GM23338 (cell line): Measurements from ENCODE around the gene COL8A2.

Experiments used
- EZH2 ChIP-seq: fragments of 200-600 bp; sonication (generic); IDR thresholded peaks from one replicate; pipeline ENCODE4 v1.8.0; 2017; ENCODE audit warnings: antibody characterized with exemption, mild to moderate bottlenecking, low read depth; ENCODE audit not compliant: unreplicated experiment
- JUNB ChIP-seq: IDR thresholded peaks from one replicate; pipeline ENCODE4 v1.6.1; 2016; ENCODE audit warnings: antibody characterized with exemption; ENCODE audit not compliant: unreplicated experiment
- POLR2AphosphoS5 ChIP-seq: IDR thresholded peaks from 2 replicates; pipeline ENCODE4 v1.6.1; 2016; ENCODE audit warnings: antibody characterized with exemption, low read depth
- TF ChIP-seq, protein P1 (sequence below), 2 experiments: fragments of 200-600 bp in 1 of 2; sonication (generic) in 1 of 2; conservative IDR thresholded peaks; 2 replicates each; pipeline versions ENCODE4 v1.5.1 to v1.6.1; 2016 to 2017; ENCODE audit warnings: antibody characterized with exemption in 2 of 2, low read depth in 2 of 2, mild to moderate bottlenecking in 2 of 2, moderate library complexity in 1 of 2

- TF ChIP-seq POLR2AphosphoS5 (no peak), EZH2 (no peak), JUNB (no peak)
- TF ChIP-seq, protein P1, sequence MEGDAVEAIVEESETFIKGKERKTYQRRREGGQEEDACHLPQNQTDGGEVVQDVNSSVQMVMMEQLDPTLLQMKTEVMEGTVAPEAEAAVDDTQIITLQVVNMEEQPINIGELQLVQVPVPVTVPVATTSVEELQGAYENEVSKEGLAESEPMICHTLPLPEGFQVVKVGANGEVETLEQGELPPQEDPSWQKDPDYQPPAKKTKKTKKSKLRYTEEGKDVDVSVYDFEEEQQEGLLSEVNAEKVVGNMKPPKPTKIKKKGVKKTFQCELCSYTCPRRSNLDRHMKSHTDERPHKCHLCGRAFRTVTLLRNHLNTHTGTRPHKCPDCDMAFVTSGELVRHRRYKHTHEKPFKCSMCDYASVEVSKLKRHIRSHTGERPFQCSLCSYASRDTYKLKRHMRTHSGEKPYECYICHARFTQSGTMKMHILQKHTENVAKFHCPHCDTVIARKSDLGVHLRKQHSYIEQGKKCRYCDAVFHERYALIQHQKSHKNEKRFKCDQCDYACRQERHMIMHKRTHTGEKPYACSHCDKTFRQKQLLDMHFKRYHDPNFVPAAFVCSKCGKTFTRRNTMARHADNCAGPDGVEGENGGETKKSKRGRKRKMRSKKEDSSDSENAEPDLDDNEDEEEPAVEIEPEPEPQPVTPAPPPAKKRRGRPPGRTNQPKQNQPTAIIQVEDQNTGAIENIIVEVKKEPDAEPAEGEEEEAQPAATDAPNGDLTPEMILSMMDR (conservative IDR thresholded peaks at IDR 0.05; ENCODE audit: low read depth in 2 of 2), result no peak
Observed at GRCh38 chr1:36161641-36162531, 36.9 kb upstream of the COL8A2 start.
